ENCODE data around the gene SLAIN1. TPM values are rescaled to one million over a fixed set of nuclear protein-coding genes. Genes with fewer than 3 reads are reported as not detected.

SLAIN1 gene
- total RNA-seq, 1 experiment from 2014 or later, result 314 TPM

- ChIA-PET POLR2A (ENCODE audit: low non-redundant PET) (no interaction called here), CTCF (interaction anchor here (0.7 kb wide), 2 partner anchors 29 to 198 kb away, joined by 3 read pairs; no protein-coding TSS in a partner anchor)
- Histone ChIP-seq H3K4me3 (ENCODE audit: low read depth, low read length, poor library complexity, severe bottlenecking) (no peak overlapping the region), H3K36me3 (ENCODE audit: insufficient read depth, low read length, poor library complexity, severe bottlenecking) (no peaks in the 10 kb centered on the region), H3K27ac (ENCODE audit: low read depth, low read length, poor library complexity, severe bottlenecking) (no peak overlapping the region), H3K27me3 (replicated peaks; ENCODE audit: insufficient read depth, low read depth, low read length, poor library complexity) (no peaks in the 10 kb centered on the region), H3K9me3 (ENCODE audit: low read depth, low read length, poor library complexity, severe bottlenecking) (no peaks in the 10 kb centered on the region), H3K4me1 (ENCODE audit: insufficient read depth, low read length, poor library complexity, severe bottlenecking) (peaks cover 16% of the 10 kb centered on the region)
- intact Hi-C loops (cut with micrococcal nuclease; ENCODE audit: unreplicated experiment), result loop anchor here (5.0 kb wide), 1 partner anchor 135 kb away; the partner anchor contains the start of gene EDNRB
- TF ChIP-seq EZH2 (IDR thresholded peaks at IDR 0.05; ENCODE audit: borderline replicate concordance, low read depth, low read length, poor library complexity, severe bottlenecking), result no peak
- no peak for TF ChIP-seq CTCF (conservative IDR thresholded peaks at IDR 0.05; ENCODE audit: low read depth, low read length)
- no peak for DNase-seq (ENCODE audit: low spot score)
- BruUV-seq (replicated peaks), result no TSS peak
These were observed 84.3 kb downstream of the SLAIN1 start for GRCh38 chr13:77781808-77782207.

- ChIA-PET POLR2A (ENCODE audit: low non-redundant PET) (interaction anchor here (0.6 kb wide), 2 partner anchors 334 to 448 kb away, joined by 3 read pairs; no protein-coding TSS in a partner anchor), CTCF (interaction anchor here (1.3 kb wide), 1 partner anchor 337 kb away, joined by 4 read pairs; no protein-coding TSS in a partner anchor)
- H3K27ac ChIP-seq (ENCODE audit: low read depth, low read length, poor library complexity, severe bottlenecking), result no peak overlapping the region
- no peaks in the 10 kb centered on the region for H3K9me3 ChIP-seq (ENCODE audit: low read depth, low read length, poor library complexity, severe bottlenecking)
- peaks cover 15% of the 10 kb centered on the region for H3K4me1 ChIP-seq (ENCODE audit: insufficient read depth, low read length, poor library complexity, severe bottlenecking)
- no peak overlapping the region for H3K4me3 ChIP-seq (ENCODE audit: low read depth, low read length, poor library complexity, severe bottlenecking)
- H3K36me3 ChIP-seq (ENCODE audit: insufficient read depth, low read length, poor library complexity, severe bottlenecking), result no peaks in the 10 kb centered on the region
- DNase-seq (ENCODE audit: low spot score), result peak; percentile 62
- no TSS peak for BruUV-seq (replicated peaks)
- no peaks in the 10 kb centered on the region for H3K27me3 ChIP-seq (replicated peaks; ENCODE audit: insufficient read depth, low read depth, low read length, poor library complexity)
- intact Hi-C loops (cut with micrococcal nuclease; ENCODE audit: unreplicated experiment), result loop anchor here (5.0 kb wide), 1 partner anchor 133 kb away; the partner anchor contains the start of gene EDNRB
- no peak for TF ChIP-seq CTCF (conservative IDR thresholded peaks at IDR 0.05; ENCODE audit: low read depth, low read length)
- TF ChIP-seq EZH2 (IDR thresholded peaks at IDR 0.05; ENCODE audit: borderline replicate concordance, low read depth, low read length, poor library complexity, severe bottlenecking), result no peak
These were observed 87.0 kb downstream of the SLAIN1 start for GRCh38 chr13:77784515-77784914.

GRCh38 chr13:77786695-77787287 lies 89.3 kb downstream of the SLAIN1 start:
- intact Hi-C loops (cut with micrococcal nuclease; ENCODE audit: unreplicated experiment), result no loop called here
- BruUV-seq (replicated peaks), result no TSS peak

More at GRCh38 chr13:77786695-77787287, 89.3 kb downstream of the SLAIN1 start:
- TF ChIP-seq EZH2 (IDR thresholded peaks at IDR 0.05; ENCODE audit: borderline replicate concordance, low read depth, low read length, poor library complexity, severe bottlenecking) (no peak), CTCF (conservative IDR thresholded peaks at IDR 0.05; ENCODE audit: low read depth, low read length) (no peak)
- Histone ChIP-seq H3K27me3 (replicated peaks; ENCODE audit: insufficient read depth, low read depth, low read length, poor library complexity) (no peaks in the 10 kb centered on the region), H3K4me1 (ENCODE audit: insufficient read depth, low read length, poor library complexity, severe bottlenecking) (peaks cover 9% of the 10 kb centered on the region), H3K27ac (ENCODE audit: low read depth, low read length, poor library complexity, severe bottlenecking) (no peak overlapping the region), H3K36me3 (ENCODE audit: insufficient read depth, low read length, poor library complexity, severe bottlenecking) (no peaks in the 10 kb centered on the region), H3K9me3 (ENCODE audit: low read depth, low read length, poor library complexity, severe bottlenecking) (peaks cover 3% of the 10 kb centered on the region), H3K4me3 (ENCODE audit: low read depth, low read length, poor library complexity, severe bottlenecking) (no peak overlapping the region)
- no peak for DNase-seq (ENCODE audit: low spot score)
- POLR2A ChIA-PET (ENCODE audit: low non-redundant PET), result no interaction called here
- CTCF ChIA-PET, result no interaction called here

Measured in A673 (cell line).